ENCODE data around the gene HSF4. TPM values are rescaled to one million over a fixed set of nuclear protein-coding genes. Genes with fewer than 3 reads are reported as not detected.

The HSF4 gene
- total RNA-seq, 1 donor: 5.8 TPM

DNA sequence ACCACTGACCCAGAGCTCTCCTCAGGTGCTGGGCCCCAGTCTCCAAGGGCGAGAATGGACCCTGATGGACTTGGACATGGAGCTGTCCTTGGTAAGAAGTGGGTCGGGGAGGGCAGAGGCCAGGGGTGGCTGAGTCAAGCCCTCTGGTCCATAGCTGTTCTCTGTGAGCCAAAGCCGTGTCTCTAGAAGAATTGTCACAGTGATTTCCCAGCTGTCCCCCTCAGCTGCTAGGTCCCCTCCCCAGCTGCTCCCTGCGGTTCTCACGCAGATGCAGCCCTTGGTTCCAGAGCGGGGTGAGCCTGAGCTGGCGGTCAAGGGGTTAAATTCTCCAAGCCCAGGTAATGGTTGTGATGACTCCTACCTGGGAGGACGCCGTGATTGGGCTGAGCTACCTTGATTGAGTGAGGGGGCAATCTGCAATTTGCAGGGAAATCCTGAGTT lies 4.5 kb downstream of the HSF4 start:
- no peak overlapping the region for H3K27ac ChIP-seq (ENCODE audit: low read depth, low read length)
- H3K36me3 ChIP-seq (ENCODE audit: insufficient read depth, low read length): no peaks in the 10 kb centered on the region
- peaks cover 16% of the 10 kb centered on the region for H3K27me3 ChIP-seq (ENCODE audit: insufficient read depth, low read length)
- no peaks in the 10 kb centered on the region for H3K9me3 ChIP-seq (ENCODE audit: low read depth, low read length)
- H3K79me2 ChIP-seq (ENCODE audit: insufficient read depth, low read length): no peaks in the 10 kb centered on the region
- H2AFZ ChIP-seq (ENCODE audit: low read length): no peak overlapping the region
- TF ChIP-seq, protein P1, sequence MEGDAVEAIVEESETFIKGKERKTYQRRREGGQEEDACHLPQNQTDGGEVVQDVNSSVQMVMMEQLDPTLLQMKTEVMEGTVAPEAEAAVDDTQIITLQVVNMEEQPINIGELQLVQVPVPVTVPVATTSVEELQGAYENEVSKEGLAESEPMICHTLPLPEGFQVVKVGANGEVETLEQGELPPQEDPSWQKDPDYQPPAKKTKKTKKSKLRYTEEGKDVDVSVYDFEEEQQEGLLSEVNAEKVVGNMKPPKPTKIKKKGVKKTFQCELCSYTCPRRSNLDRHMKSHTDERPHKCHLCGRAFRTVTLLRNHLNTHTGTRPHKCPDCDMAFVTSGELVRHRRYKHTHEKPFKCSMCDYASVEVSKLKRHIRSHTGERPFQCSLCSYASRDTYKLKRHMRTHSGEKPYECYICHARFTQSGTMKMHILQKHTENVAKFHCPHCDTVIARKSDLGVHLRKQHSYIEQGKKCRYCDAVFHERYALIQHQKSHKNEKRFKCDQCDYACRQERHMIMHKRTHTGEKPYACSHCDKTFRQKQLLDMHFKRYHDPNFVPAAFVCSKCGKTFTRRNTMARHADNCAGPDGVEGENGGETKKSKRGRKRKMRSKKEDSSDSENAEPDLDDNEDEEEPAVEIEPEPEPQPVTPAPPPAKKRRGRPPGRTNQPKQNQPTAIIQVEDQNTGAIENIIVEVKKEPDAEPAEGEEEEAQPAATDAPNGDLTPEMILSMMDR (IDR thresholded peaks at IDR 0.05; ENCODE audit: extremely low read depth, low read depth, low read length): no peak
- no peak for DNase-seq (ENCODE audit: insufficient read length, low spot score, missing footprints)
- H3K4me3 ChIP-seq (ENCODE audit: insufficient read depth, low read length): no peak overlapping the region
- no peak overlapping the region for H3K4me2 ChIP-seq (ENCODE audit: insufficient read depth, low read length)
- H3K4me1 ChIP-seq (ENCODE audit: insufficient read depth, low read length): peaks cover 21% of the 10 kb centered on the region
- peaks cover 2% of the 10 kb centered on the region for H4K20me1 ChIP-seq (ENCODE audit: insufficient read depth, low read length)

DNA sequence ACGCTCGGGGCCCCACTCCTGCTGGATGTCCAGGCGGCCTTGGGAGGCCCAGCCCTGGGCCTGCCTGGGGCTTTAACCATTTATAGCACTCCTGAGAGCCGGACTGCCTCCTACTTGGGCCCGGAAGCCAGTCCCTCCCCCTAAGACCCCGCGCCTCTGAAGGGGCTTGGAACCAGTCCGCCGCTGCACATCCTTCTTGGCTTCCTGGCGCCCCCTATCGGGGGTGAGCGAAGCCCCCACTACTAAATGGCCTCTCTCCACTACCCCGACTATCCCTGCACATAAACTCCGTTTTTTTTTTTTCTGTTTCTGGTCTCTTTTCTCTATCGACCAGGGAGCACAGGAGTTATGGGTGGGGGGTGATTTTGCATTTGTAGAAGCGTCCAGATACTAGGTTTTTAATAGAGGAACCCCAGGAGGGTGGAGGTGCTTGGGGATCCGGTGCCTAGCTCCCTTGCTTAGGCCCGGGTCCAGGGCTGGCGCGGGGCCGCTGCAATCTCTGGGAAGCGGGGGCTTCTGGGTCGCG lies 5.2 kb downstream of the HSF4 start:
- DNase-seq (ENCODE audit: insufficient read length, low spot score, missing footprints): peak; percentile 93
- TF ChIP-seq, protein P1 (IDR thresholded peaks at IDR 0.05; ENCODE audit: extremely low read depth, low read depth, low read length): peak; percentile 56
- H3K27ac ChIP-seq (ENCODE audit: low read depth, low read length): peak overlapping the region; percentile 28

DNA sequence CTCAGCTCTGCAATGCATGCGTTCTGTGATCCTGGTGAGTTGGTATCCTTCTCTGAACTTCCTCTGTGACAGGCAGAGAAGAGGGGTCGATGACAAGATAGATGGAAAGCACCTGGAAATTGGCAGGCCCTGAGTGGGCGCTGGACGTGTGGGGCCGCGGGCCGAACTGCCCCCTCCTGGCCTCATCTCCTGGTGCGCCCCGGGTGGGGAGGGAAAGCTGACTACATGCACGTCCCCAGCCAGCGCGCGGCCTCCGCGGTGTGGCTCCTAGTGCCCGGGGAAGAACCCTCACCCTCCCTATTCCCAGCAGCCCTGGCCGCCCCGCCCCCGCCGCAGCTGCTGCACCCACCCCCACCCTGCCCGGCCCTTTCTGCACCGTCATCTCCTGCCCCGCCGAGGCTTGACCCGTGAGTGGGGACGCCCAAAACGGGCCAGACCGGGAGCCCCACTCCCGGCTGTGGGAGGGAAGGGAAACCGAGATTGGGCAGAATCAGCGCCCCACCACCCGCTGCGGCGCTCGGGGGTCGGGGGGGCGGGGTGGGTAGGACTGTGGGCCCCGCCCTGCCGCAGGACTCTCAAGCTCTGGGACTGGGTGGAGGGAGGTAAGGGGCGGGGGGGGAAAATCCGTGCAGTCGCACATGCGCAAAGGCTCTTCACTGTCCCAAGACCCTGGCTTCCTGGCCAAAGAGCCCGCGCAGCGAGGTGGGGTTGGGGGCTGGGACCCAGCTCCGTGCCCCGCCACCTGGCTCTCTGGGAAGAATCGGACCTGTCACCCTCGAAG lies 5.8 kb downstream of the HSF4 start, which contains the start of gene NOL3:
TSS of gene NOL3 (plus strand) at position 371 of the 781 bp plus-strand sequence.
- Histone ChIP-seq H3K79me2 (ENCODE audit: insufficient read depth, low read length) (no peaks in the 10 kb centered on the region), H4K20me1 (ENCODE audit: insufficient read depth, low read length) (peaks cover 2% of the 10 kb centered on the region), H3K4me1 (ENCODE audit: insufficient read depth, low read length) (peaks cover 22% of the 10 kb centered on the region), H3K27me3 (ENCODE audit: insufficient read depth, low read length) (peaks cover 5% of the 10 kb centered on the region), H3K36me3 (ENCODE audit: insufficient read depth, low read length) (no peaks in the 10 kb centered on the region), H3K27ac (ENCODE audit: low read depth, low read length) (peak within 1 kb of the TSS; percentile 38), H2AFZ (ENCODE audit: low read length) (peak within 1 kb of the TSS; percentile 66), H3K4me3 (ENCODE audit: insufficient read depth, low read length) (peak within 1 kb of the TSS; percentile 72), H3K4me2 (ENCODE audit: insufficient read depth, low read length) (peak within 1 kb of the TSS; percentile 90), H3K9me3 (ENCODE audit: low read depth, low read length) (no peaks in the 10 kb centered on the region)
- TF ChIP-seq, protein P1 (IDR thresholded peaks at IDR 0.05; ENCODE audit: extremely low read depth, low read depth, low read length): no peak
- peak; percentile 99 for DNase-seq (ENCODE audit: insufficient read length, low spot score, missing footprints)

More for the DNA sequence above, 5.2 kb downstream of the HSF4 start:
- no peaks in the 10 kb centered on the region for H3K79me2 ChIP-seq (ENCODE audit: insufficient read depth, low read length)
- H4K20me1 ChIP-seq (ENCODE audit: insufficient read depth, low read length): no peaks in the 10 kb centered on the region
- peak overlapping the region; percentile 72 for H3K4me3 ChIP-seq (ENCODE audit: insufficient read depth, low read length)
- no peaks in the 10 kb centered on the region for H3K36me3 ChIP-seq (ENCODE audit: insufficient read depth, low read length)
- H3K9me3 ChIP-seq (ENCODE audit: low read depth, low read length): no peaks in the 10 kb centered on the region
- H3K4me1 ChIP-seq (ENCODE audit: insufficient read depth, low read length): peaks cover 22% of the 10 kb centered on the region
- H2AFZ ChIP-seq (ENCODE audit: low read length): peak overlapping the region; percentile 66
- H3K4me2 ChIP-seq (ENCODE audit: insufficient read depth, low read length): peak overlapping the region; percentile 90
- H3K27me3 ChIP-seq (ENCODE audit: insufficient read depth, low read length): peaks cover 11% of the 10 kb centered on the region

Measured in osteoblast (primary cell).